OCI-LY7 (cell line): ENCODE results near the gene SCN3A.

ENCODE experiments used
- EZH2phosphoT487 ChIP-seq: fragments of 200-600 bp; sonication (generic); IDR thresholded peaks from 2 replicates; pipeline ENCODE4 v1.6.1; 2018; ENCODE audit warnings: low read depth, borderline replicate concordance, mild to moderate bottlenecking, mixed run types, antibody characterized with exemption, low read length, moderate library complexity, mixed read lengths
- TF ChIP-seq, protein P1 (sequence below): fragments of 200-600 bp; sonication (generic); conservative IDR thresholded peaks from 2 replicates; pipeline ENCODE4 v1.5.1; 2014; ENCODE audit warnings: mild to moderate bottlenecking, antibody characterized with exemption, low read length, moderate library complexity, mixed read lengths

DNA sequence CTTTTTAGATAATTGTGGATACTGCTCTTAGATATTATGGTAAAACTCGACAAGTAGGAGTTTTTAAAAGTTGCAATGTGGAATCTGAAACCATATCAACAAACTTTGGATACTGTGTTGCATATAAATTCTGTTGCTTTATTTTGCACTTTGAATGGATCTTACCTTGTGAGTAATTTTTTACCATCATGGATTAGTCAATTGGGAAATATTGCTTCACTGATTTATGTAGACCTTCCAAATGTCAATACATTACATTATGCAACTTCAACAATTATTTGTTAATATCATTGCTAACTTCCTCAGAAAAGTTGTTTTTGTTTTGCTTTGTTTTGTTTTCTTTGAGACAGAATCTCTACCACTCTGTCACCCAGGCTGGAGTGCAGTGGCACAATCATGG is 146.5 kb downstream of the SCN3A start:
- TF ChIP-seq, protein P1, sequence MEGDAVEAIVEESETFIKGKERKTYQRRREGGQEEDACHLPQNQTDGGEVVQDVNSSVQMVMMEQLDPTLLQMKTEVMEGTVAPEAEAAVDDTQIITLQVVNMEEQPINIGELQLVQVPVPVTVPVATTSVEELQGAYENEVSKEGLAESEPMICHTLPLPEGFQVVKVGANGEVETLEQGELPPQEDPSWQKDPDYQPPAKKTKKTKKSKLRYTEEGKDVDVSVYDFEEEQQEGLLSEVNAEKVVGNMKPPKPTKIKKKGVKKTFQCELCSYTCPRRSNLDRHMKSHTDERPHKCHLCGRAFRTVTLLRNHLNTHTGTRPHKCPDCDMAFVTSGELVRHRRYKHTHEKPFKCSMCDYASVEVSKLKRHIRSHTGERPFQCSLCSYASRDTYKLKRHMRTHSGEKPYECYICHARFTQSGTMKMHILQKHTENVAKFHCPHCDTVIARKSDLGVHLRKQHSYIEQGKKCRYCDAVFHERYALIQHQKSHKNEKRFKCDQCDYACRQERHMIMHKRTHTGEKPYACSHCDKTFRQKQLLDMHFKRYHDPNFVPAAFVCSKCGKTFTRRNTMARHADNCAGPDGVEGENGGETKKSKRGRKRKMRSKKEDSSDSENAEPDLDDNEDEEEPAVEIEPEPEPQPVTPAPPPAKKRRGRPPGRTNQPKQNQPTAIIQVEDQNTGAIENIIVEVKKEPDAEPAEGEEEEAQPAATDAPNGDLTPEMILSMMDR, result no peak
- no peak for TF ChIP-seq EZH2phosphoT487
